CD4-positive, alpha-beta memory T cell (primary cell): ENCODE data around the gene LRIG1. TPM values are rescaled to one million over a fixed set of nuclear protein-coding genes. Genes with fewer than 3 reads are reported as not detected.

Source experiments
- CTCF ChIA-PET: fragments of 350-600 bp; sonication (Branson Sonifier 250); formaldehyde crosslinking; loops from one replicate; lab custom pipeline; 2021; ENCODE audit warnings: inconsistent platforms; ENCODE audit not compliant: partially characterized antibody; lab: Charles Lee
- POLR2A ChIA-PET: fragments of 350-600 bp; sonication (Branson Sonifier 250); formaldehyde crosslinking; loops from one replicate; lab custom pipeline; 2021; ENCODE audit not compliant: partially characterized antibody; lab: Charles Lee
- DNase-seq, 5 donors: peaks; one replicate each; pipeline versions ENCODE4 v3.0.0 to v3.0.0-alpha.2; 2020 to 2022; ENCODE audit warnings: mixed read lengths in 1 of 5
- H3K27ac ChIP-seq: one replicate; pipeline ENCODE4 v1.7.0; 2013; ENCODE audit warnings: low read depth, low read length
- H3K27me3 ChIP-seq: 2 replicates; pipeline ENCODE4 v1.7.0; 2013; ENCODE audit warnings: mild to moderate bottlenecking, low read length, moderate library complexity; ENCODE audit not compliant: insufficient read depth
- H3K36me3 ChIP-seq: 2 replicates; pipeline ENCODE4 v1.7.0; 2013; ENCODE audit warnings: mild to moderate bottlenecking, low read length, moderate library complexity; ENCODE audit not compliant: insufficient read depth
- H3K4me1 ChIP-seq: 2 replicates; pipeline ENCODE4 v1.7.0; 2013; ENCODE audit warnings: mild to moderate bottlenecking, low read length, moderate library complexity; ENCODE audit not compliant: insufficient read depth
- H3K4me3 ChIP-seq, 2 donors: one replicate each; pipeline ENCODE4 v1.7.0; 2013; ENCODE audit warnings: low read length in 2 of 2, mild to moderate bottlenecking in 1 of 2
- H3K9me3 ChIP-seq, 2 donors: one replicate each; pipeline ENCODE4 v1.7.0; 2013; ENCODE audit warnings: low read length in 2 of 2, control low read depth in 1 of 2; ENCODE audit not compliant: control insufficient read depth in 1 of 2
- H3K27ac Mint-ChIP-seq, 7 donors: one replicate each; pipeline ENCODE4 v1.8.0; 2020 to 2021; ENCODE audit warnings: mixed read lengths in 7 of 7, mild to moderate bottlenecking in 6 of 7, inconsistent platforms in 3 of 7, moderate library complexity in 3 of 7
- H3K27me3 Mint-ChIP-seq, 2 donors: one replicate each; pipeline ENCODE4 v1.8.0; 2020 to 2021; ENCODE audit warnings: mixed read lengths in 2 of 2
- H3K36me3 Mint-ChIP-seq, 2 donors: one replicate each; pipeline ENCODE4 v1.8.0; 2020 to 2021; ENCODE audit warnings: mixed read lengths in 2 of 2, inconsistent platforms in 1 of 2, mild to moderate bottlenecking in 1 of 2
- H3K4me1 Mint-ChIP-seq, 4 donors: one replicate each; pipeline ENCODE4 v1.8.0; 2020 to 2021; ENCODE audit warnings: mixed read lengths in 4 of 4, mild to moderate bottlenecking in 1 of 4
- H3K4me3 Mint-ChIP-seq, 8 donors: one replicate each; pipeline ENCODE4 v1.8.0; 2020 to 2021; ENCODE audit warnings: mixed read lengths in 8 of 8, mild to moderate bottlenecking in 7 of 8, moderate library complexity in 6 of 8, inconsistent platforms in 3 of 8
- H3K9me3 Mint-ChIP-seq, 8 donors: one replicate each; pipeline ENCODE4 v1.8.0; 2020 to 2021; ENCODE audit warnings: mixed read lengths in 8 of 8, mild to moderate bottlenecking in 5 of 8, inconsistent platforms in 3 of 8, moderate library complexity in 1 of 8
- intact Hi-C: fragments of 100-400 bp; cut with micrococcal nuclease; formaldehyde crosslinking; loops from one replicate; pipeline ENCODE4 v1.15.1; 2023
- polyA plus RNA-seq, 2 donors: library from polyadenylated mRNA; unstranded; fragments of 300-500 nt; fragmentation: Illumina TruSeq; gene quantifications; one replicate each; pipeline ENCODE4 v1.2.3, GENCODE V29; 2021
- total RNA-seq, 2 experiments: library from RNA; stranded (reverse); gene quantifications; one replicate each; pipeline ENCODE4 v1.2.3, GENCODE V29; 2021

The LRIG1 gene
- total and polyA plus RNA-seq, 4 experiments from 2014 or later = 28.6 to 71.7 (median 62.4) TPM

DNA sequence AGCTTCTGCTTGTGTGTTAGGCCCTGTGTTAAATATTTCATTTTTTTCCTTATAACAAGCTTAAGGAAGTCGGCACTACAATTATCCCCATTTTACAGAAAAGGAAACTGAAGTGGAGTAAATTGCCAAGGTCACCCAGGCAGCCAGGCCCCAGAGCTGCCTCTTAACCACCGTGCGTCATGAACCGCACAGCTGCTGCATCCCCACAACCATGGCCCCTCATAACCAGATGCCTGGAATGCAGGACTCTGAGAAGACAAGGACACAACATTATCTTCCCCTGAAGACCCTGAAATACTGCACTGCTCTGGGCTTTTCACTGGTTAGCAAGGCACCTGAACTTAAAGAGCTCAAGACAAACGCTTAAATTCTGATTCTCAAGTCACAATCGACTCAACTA is 14.6 kb downstream of the LRIG1 start:
- peaks cover 68 to 81% (median 78%) of the 10 kb centered on the region in 4 donors for H3K4me1 Mint-ChIP-seq
- peaks cover 97% of the 10 kb centered on the region for H3K4me1 ChIP-seq

DNA sequence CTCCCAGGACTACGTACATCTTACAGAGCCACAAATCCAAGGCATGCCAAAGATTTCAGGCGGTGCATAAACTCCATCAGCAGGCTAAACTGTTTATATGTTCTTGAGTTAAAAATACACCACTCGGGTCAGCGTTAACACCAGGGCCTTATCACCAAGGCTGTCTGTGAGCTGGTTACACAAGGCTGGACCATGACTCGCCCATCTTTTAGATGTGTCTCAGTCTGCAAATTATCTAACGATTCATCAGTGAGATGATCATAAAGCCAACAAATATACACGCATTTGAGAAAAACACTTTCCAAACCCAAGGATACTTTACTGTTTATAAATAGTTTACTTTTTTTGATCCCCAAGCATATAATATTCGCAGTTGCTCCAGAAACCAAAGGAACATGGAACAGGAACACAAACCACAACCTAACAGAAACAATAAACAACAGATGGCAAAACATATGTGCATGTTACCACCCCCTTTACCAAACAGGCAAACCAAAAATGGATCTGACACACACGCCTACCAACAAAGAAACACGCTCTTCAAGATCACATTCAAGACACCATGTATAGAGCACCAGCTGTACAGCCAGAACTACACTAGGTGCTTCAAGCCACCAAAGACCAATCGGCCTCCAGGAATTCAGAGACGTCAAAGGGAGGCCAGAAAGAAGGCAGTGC is 15.4 kb downstream of the LRIG1 start:
- peaks cover 97% of the 10 kb centered on the region for H3K4me1 ChIP-seq
- Mint-ChIP-seq H3K36me3 (peaks cover 2 to 4% of the 10 kb centered on the region in 2 donors), H3K4me3 (peak overlapping the region in 4 of 8 donors; percentile 12 to 65 (median 40)), H3K4me1 (peaks cover 71 to 76% (median 73%) of the 10 kb centered on the region in 4 donors), H3K9me3 (no peaks in the 10 kb centered on the region), H3K27ac (peak overlapping the region in 4 of 7 donors; percentile 10 to 75 (median 56)), H3K27me3 (no peaks in the 10 kb centered on the region)
- no peaks in the 10 kb centered on the region for H3K36me3 ChIP-seq
- no peaks in the 10 kb centered on the region for H3K9me3 ChIP-seq
- ChIA-PET POLR2A (interaction anchor here (0.9 to 6.1 kb wide), 4 partner anchors 9 to 15 kb away, joined by 3 to 51 read pairs (median 8); partner anchors contain the start of gene LRIG1), CTCF (interaction anchor here (1.2 to 3.3 kb wide), 2 partner anchors 11 to 91 kb away, joined by 3 to 12 read pairs; no protein-coding TSS in a partner anchor)
- H3K4me3 ChIP-seq = no peak overlapping the region
- intact Hi-C loops = no loop called here
- no peak overlapping the region for H3K27ac ChIP-seq
- no peaks in the 10 kb centered on the region for H3K27me3 ChIP-seq
- no peak for DNase-seq

More for the DNA sequence above, 14.6 kb downstream of the LRIG1 start:
- Mint-ChIP-seq H3K36me3 (peaks cover 0 to 4% of the 10 kb centered on the region in 2 donors), H3K27ac (peak overlapping the region in 1 of 7 donors; percentile 62), H3K27me3 (no peaks in the 10 kb centered on the region), H3K9me3 (no peaks in the 10 kb centered on the region), H3K4me3 (no peak overlapping the region)
- no peak overlapping the region for H3K4me3 ChIP-seq
- intact Hi-C loops = no loop called here
- H3K27me3 ChIP-seq = no peaks in the 10 kb centered on the region
- no peak overlapping the region for H3K27ac ChIP-seq
- H3K36me3 ChIP-seq = no peaks in the 10 kb centered on the region
- no peak for DNase-seq
- ChIA-PET CTCF (interaction anchor here (1.0 to 3.3 kb wide), 4 partner anchors 8 to 109 kb away, joined by 3 to 12 read pairs (median 3); no protein-coding TSS in a partner anchor), POLR2A (interaction anchor here (0.9 to 6.1 kb wide), 5 partner anchors 8 to 14 kb away, joined by 3 to 51 read pairs (median 3); partner anchors contain the start of gene LRIG1)
- H3K9me3 ChIP-seq = no peaks in the 10 kb centered on the region

DNA sequence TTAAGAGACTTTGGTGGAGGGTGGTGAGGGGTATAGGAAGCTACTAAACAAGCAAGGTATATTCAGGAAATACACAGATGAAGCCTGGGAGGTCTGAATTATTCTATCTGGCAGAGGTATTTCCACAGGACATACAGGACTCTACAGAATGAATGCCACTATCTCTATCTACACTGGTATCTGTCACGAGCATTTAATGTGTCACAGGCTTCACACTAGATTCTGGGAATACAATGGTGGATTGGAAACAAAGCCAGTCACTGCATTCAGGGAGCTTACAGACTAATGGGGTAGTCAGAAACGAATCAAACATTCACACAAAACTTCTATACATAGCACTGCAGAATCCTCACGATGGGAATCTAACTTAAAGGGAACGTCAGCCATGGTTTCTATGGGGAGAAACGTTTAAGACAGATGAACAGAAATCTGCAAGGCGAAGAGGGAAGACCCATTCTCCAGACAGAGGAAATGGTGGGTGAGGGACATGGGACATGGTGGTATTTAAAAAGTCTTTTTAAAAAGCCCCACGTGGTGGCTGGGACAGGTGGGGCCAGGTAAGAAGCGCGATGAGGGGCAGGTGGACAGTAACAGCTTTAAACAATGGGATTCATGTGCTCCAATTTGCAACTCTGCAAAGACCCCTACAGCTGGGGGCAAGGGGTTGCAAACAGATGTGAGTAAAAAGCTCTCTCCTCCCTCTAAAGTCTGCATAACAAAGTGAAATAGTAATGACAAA is 16.5 kb downstream of the LRIG1 start:
- Mint-ChIP-seq H3K27me3 (no peaks in the 10 kb centered on the region), H3K36me3 (peaks cover 2 to 4% of the 10 kb centered on the region in 2 donors), H3K4me3 (peak overlapping the region in 7 of 8 donors; percentile 62 to 89 (median 76)), H3K4me1 (peaks cover 61 to 78% (median 67%) of the 10 kb centered on the region in 4 donors), H3K9me3 (no peaks in the 10 kb centered on the region), H3K27ac (peak overlapping the region in 4 of 7 donors; percentile 51 to 82 (median 74))
- POLR2A ChIA-PET = interaction anchor here (0.6 to 5.0 kb wide), 9 partner anchors 8 to 208 kb away, joined by 3 to 61 read pairs (median 4); partner anchors contain the start of gene LRIG1
- Histone ChIP-seq H3K4me1 (peaks cover 97% of the 10 kb centered on the region), H3K9me3 (no peaks in the 10 kb centered on the region), H3K27me3 (no peaks in the 10 kb centered on the region), H3K36me3 (no peaks in the 10 kb centered on the region), H3K4me3 (no peak overlapping the region), H3K27ac (no peak overlapping the region)
- intact Hi-C loops = loop anchor here (5.0 kb wide), 1 partner anchor 77 kb away; no protein-coding TSS in a partner anchor
- no peak for DNase-seq
- CTCF ChIA-PET = interaction anchor here (1.4 to 3.1 kb wide), 3 partner anchors 9 to 76 kb away, joined by 6 to 17 read pairs (median 15); no protein-coding TSS in a partner anchor

DNA sequence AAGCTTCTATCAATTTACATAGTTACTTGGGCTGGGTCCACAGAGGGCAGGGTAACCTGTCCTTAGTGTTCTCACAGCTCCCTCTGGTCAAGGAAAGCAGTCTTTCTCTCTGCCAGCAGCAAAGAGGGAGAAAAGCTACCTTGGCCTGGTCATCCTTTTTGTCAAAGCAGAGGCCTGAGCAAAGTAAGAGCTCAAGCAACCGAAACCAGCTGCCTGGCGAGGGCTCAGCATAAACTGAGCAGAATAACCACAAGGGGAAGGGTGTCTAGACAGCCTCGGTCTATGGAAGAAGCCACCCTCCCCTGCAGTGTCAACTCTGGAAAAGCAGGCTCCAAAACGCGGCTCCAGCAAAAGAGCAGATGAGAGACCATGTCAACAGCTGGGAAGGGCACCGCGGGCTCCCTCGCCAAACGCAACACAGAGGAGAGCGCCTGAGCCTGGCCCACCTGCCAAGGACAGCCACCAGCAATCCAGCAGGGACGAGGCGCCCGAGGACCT is 17.4 kb downstream of the LRIG1 start:
- H3K27me3 Mint-ChIP-seq = no peaks in the 10 kb centered on the region
- POLR2A ChIA-PET = interaction anchor here (0.6 to 5.0 kb wide), 8 partner anchors 9 to 207 kb away, joined by 3 to 61 read pairs (median 4); partner anchors contain the start of gene LRIG1
- Histone ChIP-seq H3K27ac (no peak overlapping the region), H3K36me3 (no peaks in the 10 kb centered on the region), H3K9me3 (no peaks in the 10 kb centered on the region), H3K4me3 (no peak overlapping the region), H3K27me3 (no peaks in the 10 kb centered on the region), H3K4me1 (peaks cover 97% of the 10 kb centered on the region)
- peaks cover 53 to 79% (median 64%) of the 10 kb centered on the region in 4 donors for H3K4me1 Mint-ChIP-seq
- peak in 2 of 5 donors; percentile 34 to 63 for DNase-seq
- CTCF ChIA-PET = interaction anchor here (1.0 to 3.1 kb wide), 6 partner anchors 9 to 116 kb away, joined by 3 to 17 read pairs (median 4); no protein-coding TSS in a partner anchor
- H3K27ac Mint-ChIP-seq = peak overlapping the region; percentile 68 to 83 (median 81)
- H3K9me3 Mint-ChIP-seq = no peaks in the 10 kb centered on the region
- peaks cover 2 to 4% of the 10 kb centered on the region in 2 donors for H3K36me3 Mint-ChIP-seq
- peak overlapping the region; percentile 59 to 89 (median 74) for H3K4me3 Mint-ChIP-seq
- intact Hi-C loops = loop anchor here (5.0 kb wide), 1 partner anchor 76 kb away; no protein-coding TSS in a partner anchor

DNA sequence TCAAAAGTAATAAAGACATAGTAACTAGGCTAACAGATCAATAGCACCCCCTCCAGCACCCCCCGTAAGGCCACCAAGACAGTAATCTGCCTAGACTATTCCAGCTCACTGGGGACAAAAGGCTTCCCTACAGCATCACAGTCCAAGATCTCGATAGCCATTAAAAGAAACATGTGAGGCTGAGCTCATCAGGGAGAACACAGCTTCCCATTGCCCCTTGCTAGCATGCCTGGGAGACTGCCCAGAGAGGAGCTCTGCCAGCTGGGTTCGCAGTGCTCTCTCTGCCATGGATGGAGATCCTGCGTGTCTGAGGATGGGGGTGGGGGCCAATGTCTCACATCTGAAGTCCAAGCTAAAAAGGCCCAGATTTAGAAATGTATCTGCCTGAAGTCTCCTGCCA is 17.8 kb downstream of the LRIG1 start:
- H3K27me3 ChIP-seq = no peaks in the 10 kb centered on the region
- intact Hi-C loops = loop anchor here (5.0 kb wide), 1 partner anchor 76 kb away; no protein-coding TSS in a partner anchor
- CTCF ChIA-PET = interaction anchor here (1.0 to 3.1 kb wide), 6 partner anchors 10 to 117 kb away, joined by 3 to 17 read pairs (median 4); no protein-coding TSS in a partner anchor
- peaks cover 48 to 82% (median 64%) of the 10 kb centered on the region in 4 donors for H3K4me1 Mint-ChIP-seq
- peak overlapping the region; percentile 59 to 89 (median 74) for H3K4me3 Mint-ChIP-seq
- peaks cover 97% of the 10 kb centered on the region for H3K4me1 ChIP-seq
- peak overlapping the region; percentile 68 to 83 (median 81) for H3K27ac Mint-ChIP-seq
- H3K27me3 Mint-ChIP-seq = no peaks in the 10 kb centered on the region
- no peaks in the 10 kb centered on the region for H3K9me3 ChIP-seq
- H3K9me3 Mint-ChIP-seq = no peaks in the 10 kb centered on the region
- POLR2A ChIA-PET = interaction anchor here (1.4 to 5.0 kb wide), 4 partner anchors 9 to 15 kb away, joined by 4 to 61 read pairs (median 30); partner anchors contain the start of gene LRIG1
- H3K36me3 ChIP-seq = no peaks in the 10 kb centered on the region
- H3K27ac ChIP-seq = no peak overlapping the region
- H3K36me3 Mint-ChIP-seq = peaks cover 2 to 4% of the 10 kb centered on the region in 2 donors
- no peak overlapping the region for H3K4me3 ChIP-seq
- no peak for DNase-seq

DNA sequence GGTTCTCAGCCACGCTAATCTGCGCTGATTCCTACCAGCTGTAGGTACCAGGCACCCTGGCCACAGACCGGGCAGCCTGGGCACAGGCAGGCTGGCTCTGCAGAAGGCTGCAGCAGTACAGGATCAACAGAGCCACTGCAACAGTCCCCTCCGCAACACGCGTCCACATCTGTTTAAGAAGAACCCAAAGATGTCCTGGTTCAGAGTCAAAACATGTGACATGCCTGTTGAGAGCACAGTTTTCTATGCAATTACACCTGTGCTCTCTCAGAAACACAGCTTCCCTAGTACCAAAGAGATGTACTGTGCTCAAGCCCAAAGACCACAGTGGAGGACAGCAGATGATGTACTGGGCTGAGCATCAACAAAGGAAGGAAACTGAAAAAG is 18.8 kb downstream of the LRIG1 start:
- Mint-ChIP-seq H3K9me3 (no peaks in the 10 kb centered on the region), H3K36me3 (peaks cover 2 to 4% of the 10 kb centered on the region in 2 donors), H3K27me3 (no peaks in the 10 kb centered on the region), H3K4me3 (peak overlapping the region in 7 of 8 donors; percentile 76 to 92 (median 79)), H3K27ac (peak overlapping the region; percentile 43 to 95 (median 89)), H3K4me1 (peaks cover 40 to 87% (median 61%) of the 10 kb centered on the region in 4 donors)
- no peak for DNase-seq
- H3K27ac ChIP-seq = peak overlapping the region; percentile 23
- intact Hi-C loops = loop anchor here (5.0 kb wide), 1 partner anchor 75 kb away; no protein-coding TSS in a partner anchor
- no peaks in the 10 kb centered on the region for H3K27me3 ChIP-seq
- POLR2A ChIA-PET = interaction anchor here (0.9 to 5.0 kb wide), 5 partner anchors 10 to 179 kb away, joined by 3 to 61 read pairs (median 3); partner anchors contain the start of gene LRIG1
- CTCF ChIA-PET = interaction anchor here (1.4 to 3.1 kb wide), 6 partner anchors 8 to 88 kb away, joined by 3 to 17 read pairs (median 5); no protein-coding TSS in a partner anchor
- H3K4me3 ChIP-seq = peak overlapping the region; percentile 44 to 48
- no peaks in the 10 kb centered on the region for H3K9me3 ChIP-seq
- peaks cover 97% of the 10 kb centered on the region for H3K4me1 ChIP-seq
- no peaks in the 10 kb centered on the region for H3K36me3 ChIP-seq
